ENCODE measurements around the gene DMRT1.
"Not testable (repeated sequence)": the region's sequence is repeated elsewhere in the genome, so short reads cannot be mapped to it uniquely, and the experiment has no call there.

Gene DMRT1

DNA sequence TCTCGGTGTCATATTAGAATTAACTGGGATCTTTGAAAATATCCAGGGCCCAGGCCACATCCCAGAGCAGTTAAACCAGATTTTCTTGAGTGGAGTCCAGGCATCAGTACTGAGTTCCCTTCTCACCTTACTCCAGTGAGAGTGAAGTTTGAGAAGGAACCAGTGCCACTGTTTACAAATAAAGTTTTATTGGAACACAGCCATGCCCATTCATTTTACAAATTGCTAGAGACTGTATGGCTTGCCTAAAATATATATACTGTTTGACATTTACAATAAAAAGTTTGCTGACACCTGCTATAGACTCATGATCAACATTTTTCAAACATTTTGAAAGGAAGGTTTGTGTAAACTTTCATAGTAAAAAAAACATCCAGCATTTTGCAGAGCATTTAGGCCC, 71.3 kb downstream of the DMRT1 start:
- DNase-seq (ENCODE audit: low read depth), result no peak
- no peak overlapping the region for H3K4me3 ChIP-seq (ENCODE audit: low read depth, low read length)

DNA sequence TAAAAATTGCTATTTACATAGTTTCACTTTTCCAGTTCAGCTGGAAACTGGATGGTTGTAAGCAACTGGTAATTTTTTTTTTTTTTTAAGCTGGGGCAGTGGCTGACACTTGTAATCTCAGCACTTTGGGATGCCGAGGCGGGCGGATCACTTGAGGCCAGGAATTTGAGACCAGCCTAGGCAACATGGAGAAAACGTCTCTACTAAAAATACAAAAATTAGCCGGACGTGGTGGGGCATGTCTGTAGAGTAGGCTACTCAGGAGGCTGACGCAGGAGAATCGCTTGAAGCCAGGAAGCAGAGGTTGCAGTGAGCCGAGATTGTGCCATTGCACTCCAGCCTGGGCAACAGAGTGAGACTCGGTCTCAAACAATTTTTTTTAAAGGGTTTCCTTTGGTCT, 72.0 kb downstream of the DMRT1 start:
- not testable (repeated sequence) for H3K4me3 ChIP-seq (ENCODE audit: low read depth, low read length); DNase-seq (ENCODE audit: low read depth)

DNA sequence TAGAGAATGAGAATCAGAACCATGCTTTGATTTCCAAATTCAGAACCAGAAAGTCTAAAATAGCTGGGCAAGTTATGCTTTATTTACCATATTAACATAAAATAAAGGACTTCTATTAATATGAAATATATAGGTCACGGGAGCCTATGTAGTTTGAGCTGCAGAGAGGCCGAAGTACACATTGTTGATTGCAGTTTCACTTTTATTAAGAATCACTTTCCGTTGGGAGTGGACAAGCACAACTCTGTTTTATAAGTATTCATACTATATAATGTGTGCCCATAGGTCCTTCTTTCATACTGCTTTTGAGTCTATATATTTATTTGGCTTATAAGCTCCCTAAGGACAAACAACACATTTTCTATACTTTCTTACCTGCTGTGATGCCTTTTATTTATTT, 76.2 kb downstream of the DMRT1 start:
- H3K4me3 ChIP-seq (ENCODE audit: low read depth, low read length), result no peak overlapping the region
- no peak for DNase-seq (ENCODE audit: low read depth)

DNA sequence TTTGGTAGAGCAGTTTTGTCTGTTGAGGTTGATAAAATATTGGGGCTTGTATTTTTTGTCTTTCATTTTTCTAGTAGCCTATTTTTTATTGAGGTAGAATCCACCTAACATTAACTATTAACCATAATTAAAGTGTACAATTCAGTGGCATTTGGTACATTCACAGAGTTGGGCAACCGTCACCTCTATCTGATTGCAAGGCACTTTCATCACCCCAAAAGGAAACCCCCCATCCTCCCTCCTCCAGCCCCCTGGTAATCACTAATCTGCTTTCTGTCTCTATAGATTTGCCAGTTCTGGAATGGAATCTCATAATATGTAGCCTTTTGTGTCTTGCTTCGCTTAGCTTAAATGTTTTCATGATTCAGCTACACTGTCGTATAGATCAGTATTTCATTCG, 79.4 kb downstream of the DMRT1 start:
- H3K4me3 ChIP-seq (ENCODE audit: low read depth, low read length), result no peak overlapping the region
- DNase-seq (ENCODE audit: low read depth), result no peak

DNA sequence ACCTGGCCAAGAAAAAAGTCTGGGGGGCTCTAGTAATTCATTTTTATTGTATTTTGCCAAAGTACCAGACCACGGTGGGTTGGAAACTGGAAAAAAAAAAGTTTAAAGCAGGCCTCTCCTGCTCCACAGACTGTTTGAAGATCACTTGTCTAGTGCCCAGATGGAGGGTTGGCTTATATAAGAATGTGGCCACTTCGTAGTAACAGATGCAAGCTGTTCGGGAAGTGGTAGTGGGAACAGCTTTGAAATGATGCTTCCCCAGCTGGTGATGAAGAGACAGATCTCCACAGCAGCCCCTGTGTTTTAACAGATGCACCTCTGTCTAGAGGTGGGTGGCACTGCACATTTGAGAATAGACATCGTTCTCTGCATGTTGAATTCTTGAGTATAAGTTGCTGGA, 80.7 kb downstream of the DMRT1 start:
- no peak for DNase-seq (ENCODE audit: low read depth)
- H3K4me3 ChIP-seq (ENCODE audit: low read depth, low read length), result no peak overlapping the region

DNA sequence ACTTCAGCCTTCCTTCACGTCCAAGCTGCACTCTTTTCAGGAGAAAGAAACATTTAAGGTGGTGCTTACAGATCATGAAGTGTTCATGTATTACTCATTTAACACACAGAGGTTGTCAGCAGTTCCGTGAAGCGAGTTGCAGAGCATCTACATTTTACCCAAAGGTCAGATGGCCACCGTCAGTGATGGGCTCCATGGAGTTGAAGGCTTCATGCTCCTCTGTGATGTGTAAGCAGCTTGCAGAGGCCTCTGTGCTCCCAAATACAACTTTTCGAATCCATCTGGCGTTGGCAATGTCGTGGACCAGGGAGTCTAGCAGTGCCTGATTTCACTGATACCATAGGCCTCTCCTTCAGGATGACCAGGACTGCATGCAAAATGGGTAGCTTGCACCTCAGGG, 81.2 kb downstream of the DMRT1 start:
- no peak for DNase-seq (ENCODE audit: low read depth)
- no peak overlapping the region for H3K4me3 ChIP-seq (ENCODE audit: low read depth, low read length)

DNA sequence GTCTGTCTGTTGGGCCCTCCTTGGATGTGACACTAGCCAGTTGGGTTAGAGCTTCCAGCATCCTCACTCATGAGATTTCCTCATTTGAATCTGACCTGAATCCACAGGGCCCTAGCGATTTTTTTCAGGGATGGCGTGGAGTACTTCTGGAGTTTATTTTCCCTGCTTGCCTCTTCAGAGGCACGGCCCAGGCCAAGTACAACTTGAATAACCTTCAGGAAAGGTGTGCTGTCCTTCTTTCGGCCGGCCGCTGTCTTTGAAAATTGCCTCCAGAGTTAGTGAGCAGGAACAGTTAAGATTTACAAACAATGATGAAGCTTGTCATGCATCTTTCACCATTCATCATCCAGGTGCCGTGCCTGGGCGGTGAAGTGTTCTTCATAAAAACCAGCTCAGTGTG, 85.5 kb downstream of the DMRT1 start:
- H3K4me3 ChIP-seq (ENCODE audit: low read depth, low read length), result no peak overlapping the region
- no peak for DNase-seq (ENCODE audit: low read depth)

DNA sequence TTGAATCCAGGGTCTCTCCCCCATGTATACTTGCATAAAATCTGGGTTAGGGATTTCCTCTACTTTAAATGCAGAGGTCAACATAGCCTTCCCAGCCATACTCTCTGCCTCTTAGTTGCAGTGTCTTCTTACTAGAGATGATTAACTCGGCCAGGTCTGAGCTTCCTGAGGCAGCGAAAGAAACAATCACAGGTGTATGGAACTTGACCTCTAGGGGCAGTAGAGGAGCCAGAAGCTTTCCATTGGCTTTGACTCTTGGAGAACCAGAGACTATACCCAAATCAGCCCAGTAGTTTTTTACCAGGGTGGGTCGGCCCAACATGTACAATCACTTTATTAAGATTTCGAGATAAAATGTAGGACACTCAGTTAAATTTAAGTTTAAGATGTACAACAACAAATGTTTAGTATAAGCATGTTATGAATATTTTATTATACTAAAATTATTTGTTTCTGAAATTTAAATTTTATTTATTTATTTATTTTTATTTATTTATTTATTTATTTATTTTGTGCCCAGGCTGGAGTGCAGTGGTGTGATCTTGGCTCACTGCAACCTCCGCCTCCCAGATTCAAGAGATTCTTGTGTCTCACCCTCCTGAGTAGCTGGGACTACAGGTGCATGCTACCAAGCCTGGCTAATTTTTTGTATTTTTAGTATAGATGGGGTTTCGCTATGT, 87.0 kb downstream of the DMRT1 start:
- no peak overlapping the region for H3K4me3 ChIP-seq (ENCODE audit: low read depth, low read length)
- no peak for DNase-seq (ENCODE audit: low read depth)

DNA sequence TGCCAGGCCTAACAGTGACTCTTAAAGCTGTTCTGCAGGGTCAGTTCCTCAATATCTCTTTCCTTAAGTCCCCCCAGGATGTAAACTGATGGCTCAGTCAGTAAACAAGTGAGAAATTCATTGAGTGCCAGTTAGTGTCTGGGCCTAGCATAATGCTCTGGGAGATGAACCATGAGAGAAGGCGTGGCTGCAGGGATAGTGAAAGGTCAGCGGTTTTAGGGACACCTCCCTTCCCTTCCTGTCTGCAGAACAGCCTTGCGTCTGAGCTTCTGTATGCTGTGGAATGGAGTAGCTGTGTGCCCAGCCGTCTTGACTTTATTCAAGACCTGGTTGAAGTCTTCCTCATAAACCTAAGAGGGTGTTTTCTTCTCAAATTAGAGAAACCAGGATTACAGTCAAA, 88.2 kb downstream of the DMRT1 start:
- DNase-seq (ENCODE audit: low read depth), result no peak
- H3K4me3 ChIP-seq (ENCODE audit: low read depth, low read length), result no peak overlapping the region

DNA sequence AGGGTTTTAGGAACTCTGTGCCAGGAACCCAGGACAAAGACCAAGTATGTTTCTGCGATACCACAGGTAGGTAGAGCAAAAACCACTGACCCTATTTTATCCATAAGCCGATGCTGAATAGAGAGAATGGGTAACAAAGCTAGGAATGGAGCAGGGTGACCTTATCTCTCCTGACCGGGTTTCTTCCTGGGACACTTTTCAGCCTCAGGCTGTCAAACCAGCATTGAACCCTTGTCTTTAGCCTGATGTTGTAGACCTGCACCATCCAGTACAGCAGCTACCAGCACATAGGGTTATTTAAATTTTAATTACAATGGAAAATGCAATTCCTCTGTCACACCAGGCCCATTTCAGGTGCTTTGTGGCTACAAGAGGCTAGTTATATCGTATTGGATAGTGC, 91.9 kb downstream of the DMRT1 start:
- H3K4me3 ChIP-seq (ENCODE audit: low read depth, low read length), result no peak overlapping the region
- DNase-seq (ENCODE audit: low read depth), result no peak

DNA sequence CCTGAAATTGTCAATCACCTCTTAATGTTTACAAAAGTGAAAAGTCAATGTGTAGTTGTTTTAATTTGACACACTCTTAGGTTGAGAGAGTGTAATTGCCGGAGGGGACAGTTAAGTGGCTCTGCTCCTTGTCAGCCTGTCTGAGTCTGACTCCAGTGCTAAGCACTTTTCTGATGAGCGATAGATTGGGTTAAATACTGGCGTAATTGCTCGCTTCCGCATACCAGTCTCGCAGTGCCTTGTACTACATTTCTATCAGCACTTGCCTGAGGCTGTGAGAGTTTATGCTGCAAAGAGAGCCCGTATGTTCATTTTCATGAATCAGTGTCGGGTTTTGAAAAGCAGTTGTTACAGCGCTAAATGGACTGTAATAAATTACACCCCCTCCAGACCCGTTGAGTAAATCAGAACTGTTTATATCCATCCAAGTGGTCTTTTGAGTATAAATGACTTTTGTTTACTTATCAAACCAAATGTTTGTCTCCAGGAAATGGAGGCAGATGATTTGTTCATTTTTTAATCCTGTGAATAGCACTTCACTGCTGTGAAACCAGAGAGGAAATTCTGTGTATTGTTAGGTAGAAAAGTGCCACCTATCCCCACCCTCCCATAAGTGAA, 94.0 kb downstream of the DMRT1 start:
- no peak for DNase-seq (ENCODE audit: low read depth)
- no peak overlapping the region for H3K4me3 ChIP-seq (ENCODE audit: low read depth, low read length)

DNA sequence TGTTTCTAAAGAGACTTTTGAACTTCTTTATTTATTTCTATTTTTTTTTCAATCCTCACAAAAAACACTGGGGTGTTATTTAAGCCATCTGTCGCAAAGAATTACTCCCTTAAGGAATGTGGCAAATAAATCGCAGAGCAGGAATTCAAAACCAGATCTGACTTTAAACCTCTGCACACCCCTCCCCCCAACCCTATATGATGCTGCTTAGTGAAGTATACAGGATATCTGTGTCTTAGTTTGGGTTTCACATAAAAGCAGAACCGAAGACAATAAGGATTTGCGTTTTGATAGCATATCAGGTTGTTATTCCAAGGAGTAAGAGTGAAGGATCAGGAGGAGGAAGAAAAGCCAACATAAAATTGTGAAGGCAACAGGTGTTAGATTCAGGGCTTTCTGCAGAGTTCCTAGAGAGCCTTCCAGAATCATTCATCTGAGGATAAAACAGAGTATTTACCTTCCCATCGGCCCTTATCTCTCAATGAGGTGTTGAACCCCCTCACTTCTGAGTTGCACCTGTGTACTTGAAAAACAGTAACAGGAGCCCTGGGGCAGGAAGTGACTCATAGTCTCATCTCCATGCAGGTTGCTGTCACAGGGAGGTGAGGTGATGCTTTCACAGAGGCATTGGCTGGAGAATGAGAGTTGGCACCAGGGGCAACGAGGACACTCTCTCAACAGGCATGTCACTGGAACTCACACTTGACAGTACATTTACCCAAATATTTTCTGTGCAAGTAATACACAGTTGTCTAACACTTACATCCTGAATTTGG, 101.5 kb downstream of the DMRT1 start:
- no peak overlapping the region for H3K4me3 ChIP-seq (ENCODE audit: low read depth, low read length)
- DNase-seq (ENCODE audit: low read depth), result no peak

DNA sequence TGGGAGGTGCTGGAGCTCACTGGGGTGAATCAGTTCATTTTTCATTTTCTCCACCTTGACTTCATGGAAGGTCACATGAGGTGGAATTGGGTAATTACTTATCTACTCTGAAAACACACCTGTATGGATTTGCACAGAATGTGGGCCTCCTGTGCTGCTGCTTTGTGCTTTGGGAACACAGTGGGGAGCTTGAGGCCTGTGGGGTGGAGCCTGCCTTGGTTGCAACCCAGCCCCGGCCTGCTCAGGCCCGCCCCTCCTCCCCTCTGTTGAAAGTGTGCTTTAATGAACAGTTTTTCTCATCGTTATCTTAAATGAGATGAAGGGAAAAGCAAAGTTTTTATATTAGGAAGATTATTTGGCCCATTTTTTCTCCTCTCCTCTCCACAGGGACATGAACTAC, 106.5 kb downstream of the DMRT1 start:
- no peak for DNase-seq (ENCODE audit: low read depth)
- no peak overlapping the region for H3K4me3 ChIP-seq (ENCODE audit: low read depth, low read length)

DNA sequence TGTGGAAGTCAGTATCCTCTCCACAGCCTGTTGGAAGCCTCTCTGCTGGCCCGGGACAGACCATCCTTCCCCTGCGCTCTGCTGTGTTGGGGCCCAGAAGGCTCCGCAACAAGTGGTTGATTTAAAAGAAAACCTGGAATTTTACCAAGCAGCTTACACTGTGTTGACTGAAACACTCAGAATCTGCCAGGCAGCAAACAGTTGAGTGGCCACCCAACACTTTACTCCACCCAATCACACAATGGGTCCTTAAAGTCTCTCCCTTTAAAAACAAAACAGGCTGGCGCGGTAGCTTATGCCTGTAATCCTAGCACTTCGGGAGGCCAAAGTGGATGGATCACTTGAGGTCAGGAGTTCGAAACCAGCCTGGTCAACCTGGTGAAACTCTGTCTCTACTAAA, 107.0 kb downstream of the DMRT1 start:
- H3K4me3 ChIP-seq (ENCODE audit: low read depth, low read length), result no peak overlapping the region
- no peak for DNase-seq (ENCODE audit: low read depth)

DNA sequence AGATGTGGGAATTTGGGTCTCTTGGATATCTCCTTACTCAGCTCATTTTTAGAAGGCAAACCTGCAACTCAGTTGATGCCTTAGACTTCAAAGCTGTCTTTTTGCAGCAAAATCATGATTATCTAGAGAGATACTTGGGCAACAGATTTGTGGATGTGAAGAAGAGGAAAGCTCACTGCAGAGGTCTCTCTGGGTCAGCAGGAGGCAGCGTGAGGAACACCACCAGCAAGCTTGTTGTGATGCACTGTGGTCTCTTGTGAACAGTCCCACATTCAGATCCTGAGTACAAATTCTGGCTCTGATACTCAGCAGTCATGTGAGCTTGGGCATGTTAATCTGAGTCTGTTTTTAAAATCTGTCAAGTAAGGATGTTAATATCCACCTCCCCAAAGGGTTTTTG, 108.6 kb downstream of the DMRT1 start:
- DNase-seq (ENCODE audit: low read depth), result no peak
- H3K4me3 ChIP-seq (ENCODE audit: low read depth, low read length), result no peak overlapping the region

DNA sequence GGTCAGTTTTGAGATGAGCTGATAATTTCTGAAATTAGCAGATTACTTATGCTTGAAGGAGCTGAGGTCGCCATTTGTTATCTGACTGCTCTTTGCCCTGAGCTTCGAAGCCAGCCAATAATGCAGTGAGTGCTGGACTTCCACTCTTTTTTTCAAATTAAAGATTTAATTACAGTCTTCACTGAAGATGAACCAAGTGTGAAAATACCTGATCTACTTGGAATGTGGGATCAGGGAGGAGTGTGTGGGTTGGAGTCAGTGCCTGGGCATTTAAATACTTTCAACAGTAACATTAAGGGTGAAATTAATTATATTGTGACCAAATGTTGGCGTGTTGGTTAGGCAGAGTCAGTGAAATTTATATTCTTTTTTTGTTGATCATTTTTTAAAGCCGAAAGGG, 111.0 kb downstream of the DMRT1 start:
- no peak overlapping the region for H3K4me3 ChIP-seq (ENCODE audit: low read depth, low read length)

DNA sequence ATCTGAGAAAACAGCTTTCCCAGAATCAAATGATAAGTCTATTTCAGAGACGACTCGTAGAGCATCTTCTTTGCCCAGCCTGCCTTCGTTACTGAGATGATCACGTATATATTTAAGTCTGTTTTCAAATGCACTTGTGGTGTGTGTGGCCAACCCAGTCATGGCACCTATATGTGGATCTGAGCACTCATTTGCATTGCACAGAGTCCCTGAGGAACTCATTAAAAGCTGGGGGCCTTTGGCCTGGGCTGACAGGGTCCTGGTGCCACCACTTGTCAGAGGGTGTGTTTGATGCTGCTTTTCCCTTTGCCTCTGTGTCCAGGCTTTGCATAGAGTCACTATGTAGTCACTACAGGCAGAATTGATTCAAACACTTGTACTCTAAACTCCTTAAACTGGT, 117.6 kb downstream of the DMRT1 start:
- H3K4me3 ChIP-seq (ENCODE audit: low read depth, low read length), result no peak overlapping the region
- DNase-seq (ENCODE audit: low read depth), result no peak

More for the DNA sequence above, 111.0 kb downstream of the DMRT1 start:
- DNase-seq (ENCODE audit: low read depth), result no peak

DNA sequence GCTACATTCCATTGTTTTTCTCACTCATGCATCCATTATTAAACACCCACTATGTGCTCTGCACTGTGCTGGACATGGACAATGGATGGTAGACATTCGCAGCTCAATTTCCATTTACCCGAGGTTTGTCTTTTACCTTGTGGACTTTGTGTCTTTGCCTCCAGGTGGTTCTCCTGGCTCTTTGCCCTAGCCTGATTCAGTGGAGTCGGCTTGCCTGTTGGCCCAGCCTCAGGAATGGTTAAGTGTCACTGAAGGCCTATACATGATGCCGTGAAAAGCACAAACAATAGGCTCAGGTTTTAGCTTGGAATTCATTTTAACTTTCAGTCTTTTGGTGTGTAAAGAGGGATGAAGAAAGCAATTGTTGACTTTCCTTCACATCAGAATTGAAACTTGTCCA, 118.4 kb downstream of the DMRT1 start:
- no peak overlapping the region for H3K4me3 ChIP-seq (ENCODE audit: low read depth, low read length)
- DNase-seq (ENCODE audit: low read depth), result no peak

DNA sequence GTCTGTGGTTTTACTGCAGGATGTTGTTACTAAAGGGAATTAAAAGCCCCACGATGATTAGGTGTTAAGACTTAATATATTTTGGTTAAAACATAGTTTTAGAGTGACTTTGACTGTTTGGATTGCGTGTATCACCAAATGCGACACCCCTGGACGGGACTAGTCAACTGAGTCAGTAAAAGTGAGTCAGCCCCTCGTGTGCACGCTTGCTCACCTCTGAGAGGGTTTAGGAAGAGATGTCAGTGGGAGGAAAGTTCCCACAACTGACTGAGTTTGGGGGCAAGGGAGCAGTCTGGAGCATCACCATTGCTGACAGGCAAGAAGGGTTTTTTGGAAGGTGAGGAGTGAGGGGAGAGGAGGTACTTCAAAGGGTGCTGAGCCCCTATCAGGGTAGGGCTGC, 120.5 kb downstream of the DMRT1 start:
- no peak for DNase-seq (ENCODE audit: low read depth)
- no peak overlapping the region for H3K4me3 ChIP-seq (ENCODE audit: low read depth, low read length)

DNA sequence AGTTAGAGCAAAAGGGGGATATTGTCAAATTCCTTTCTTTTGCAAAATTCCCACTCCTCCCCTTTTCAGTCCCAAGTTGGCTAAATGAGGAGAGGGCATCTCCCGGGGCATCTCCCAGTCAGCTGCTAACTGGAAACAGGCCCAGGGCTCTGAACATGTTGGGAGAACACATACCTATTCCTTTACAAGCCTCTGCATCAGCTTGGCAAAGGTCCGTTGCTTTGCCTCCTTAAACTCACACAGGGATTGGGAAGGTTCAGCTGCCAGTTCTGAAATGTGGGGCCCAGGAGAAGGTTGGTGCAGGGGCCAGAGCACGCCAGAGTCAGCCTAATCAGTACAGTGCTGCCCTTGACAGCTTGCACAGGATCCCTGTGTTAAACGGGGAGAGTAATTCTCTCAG, 124.0 kb downstream of the DMRT1 start:
- no peak for DNase-seq (ENCODE audit: low read depth)
- no peak overlapping the region for H3K4me3 ChIP-seq (ENCODE audit: low read depth, low read length)

DNA sequence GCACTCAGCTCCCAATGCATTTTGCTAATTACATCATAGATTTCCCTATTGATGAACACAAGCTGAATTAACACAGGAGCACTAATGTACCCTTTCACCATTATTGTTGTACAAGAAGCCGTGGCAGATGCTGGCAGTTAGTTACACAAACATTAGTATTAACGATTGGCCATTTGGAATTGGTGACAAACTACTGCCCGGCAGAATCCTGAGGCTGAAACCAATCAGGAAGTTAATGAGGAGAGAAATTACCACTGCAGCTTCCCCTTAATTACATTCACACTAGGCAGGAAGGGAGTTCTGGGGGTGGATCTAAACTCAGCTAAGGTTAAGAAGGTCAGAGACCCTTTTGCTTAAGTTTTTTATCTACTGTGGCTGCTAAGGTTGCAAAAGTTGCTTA, 125.4 kb downstream of the DMRT1 start:
- DNase-seq (ENCODE audit: low read depth), result no peak
- no peak overlapping the region for H3K4me3 ChIP-seq (ENCODE audit: low read depth, low read length)
